NK-92 (cell line): ENCODE measurements around the gene DYNLRB1.

Experiments used
- DNase-seq: peaks from one replicate; lab custom pipeline; 2025; ENCODE audit not compliant: unreplicated experiment; lab: John Stamatoyannopoulos, UW

Gene DYNLRB1

GRCh38 chr20:34532756-34533155 is 16.5 kb downstream of the DYNLRB1 start:
- no peak for DNase-seq

GRCh38 chr20:34534391-34535165 is 18.4 kb downstream of the DYNLRB1 start:
- no peak for DNase-seq

GRCh38 chr20:34535301-34535840 is 19.1 kb downstream of the DYNLRB1 start:
- no peak for DNase-seq

GRCh38 chr20:34535857-34536256 is 19.6 kb downstream of the DYNLRB1 start:
- no peak for DNase-seq

GRCh38 chr20:34536798-34537394 is 20.7 kb downstream of the DYNLRB1 start:
- no peak for DNase-seq

GRCh38 chr20:34537651-34538050 is 21.4 kb downstream of the DYNLRB1 start:
- no peak for DNase-seq

GRCh38 chr20:34538671-34539123 is 22.5 kb downstream of the DYNLRB1 start:
- DNase-seq, result no peak

GRCh38 chr20:34539756-34540155 is 23.5 kb downstream of the DYNLRB1 start:
- no peak for DNase-seq

GRCh38 chr20:34540596-34541263 is 24.5 kb downstream of the DYNLRB1 start:
- DNase-seq, result no peak

GRCh38 chr20:34541264-34541901 is 25.2 kb downstream of the DYNLRB1 start:
- no peak for DNase-seq

GRCh38 chr20:34541917-34542316 is 25.7 kb downstream of the DYNLRB1 start:
- DNase-seq, result no peak

- no peak for DNase-seq
Observed at GRCh38 chr20:34542439-34542838, 26.2 kb downstream of the DYNLRB1 start.

- DNase-seq, result no peak
Observed at GRCh38 chr20:34543463-34544056, 27.3 kb downstream of the DYNLRB1 start.

GRCh38 chr20:34544109-34544796 is 28.0 kb downstream of the DYNLRB1 start:
- peak; percentile 63 for DNase-seq

GRCh38 chr20:34546751-34547181 is 30.5 kb downstream of the DYNLRB1 start:
- no peak for DNase-seq

- no peak for DNase-seq
Observed at GRCh38 chr20:34547844-34548613, 31.8 kb downstream of the DYNLRB1 start.

- no peak for DNase-seq
Observed at GRCh38 chr20:34549291-34549928, 33.2 kb downstream of the DYNLRB1 start.

- DNase-seq, result no peak
Observed at GRCh38 chr20:34549929-34550305, 33.7 kb downstream of the DYNLRB1 start.

GRCh38 chr20:34552569-34552968 is 36.3 kb downstream of the DYNLRB1 start:
- DNase-seq, result no peak
